GM18498 (cell line): ENCODE results near the gene CSNK1D.
A peak's percentile ranks its signal among the peaks of the same experiment; 100 is the strongest.

Experiments used
- ATAC-seq: cut with Tn5 transposase; IDR thresholded peaks from one replicate; pipeline ENCODE4 v1.9.1; 2021; ENCODE audit warnings: mild to moderate bottlenecking, moderate library complexity; ENCODE audit not compliant: unreplicated experiment

Gene CSNK1D

GRCh38 chr17:82296511-82297279, 23.2 kb upstream of the CSNK1D start:
- ATAC-seq: no peak

DNA sequence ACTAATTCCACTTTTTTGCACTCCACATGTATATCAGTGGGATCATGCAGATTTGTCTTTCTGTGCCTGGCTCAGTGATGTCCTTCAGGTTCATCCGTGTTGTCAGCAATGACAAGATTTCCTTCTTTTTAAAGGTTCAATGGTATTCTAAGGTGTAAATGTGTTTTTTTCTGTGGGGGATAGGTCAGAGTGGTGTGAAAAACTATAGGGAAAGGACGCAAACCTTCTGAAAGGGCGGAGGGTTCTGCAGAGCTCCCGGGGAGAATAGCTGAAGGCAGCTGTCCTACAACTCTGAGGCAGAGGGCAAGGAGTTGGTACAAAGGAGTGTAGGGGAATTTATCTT, 21.9 kb upstream of the CSNK1D start:
- no peak for ATAC-seq

DNA sequence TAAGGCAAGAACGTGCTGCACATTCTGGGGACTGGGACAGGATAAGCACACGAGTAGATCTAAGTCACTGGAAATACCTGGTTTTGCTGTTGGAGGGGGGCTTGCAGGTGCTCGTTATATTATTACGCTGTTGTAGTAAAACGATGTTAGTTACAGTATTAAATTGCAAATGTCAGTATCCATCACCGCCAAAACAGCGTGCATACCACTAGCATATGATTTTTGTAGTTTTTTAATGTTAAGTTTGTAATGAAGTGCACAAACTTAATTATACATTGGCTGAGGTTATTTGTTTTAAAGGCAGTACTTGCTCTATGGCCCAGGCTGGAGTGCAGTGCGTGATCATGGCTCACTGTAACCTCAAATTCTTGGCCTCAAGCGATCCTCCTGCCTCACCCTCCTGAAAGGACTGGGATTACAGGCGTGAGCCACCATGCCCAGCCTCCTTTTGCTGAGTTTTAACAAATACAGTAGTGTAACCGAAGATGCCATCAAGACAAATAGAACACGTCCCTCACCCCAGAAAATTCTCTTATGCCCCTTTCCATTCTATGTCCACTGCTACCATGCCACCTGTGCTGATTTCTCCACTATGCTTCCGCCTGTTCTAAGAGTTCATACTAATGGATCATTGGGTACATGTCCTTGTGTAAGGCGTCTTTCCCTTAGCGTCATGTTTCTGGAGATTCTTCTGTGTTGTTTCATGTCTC, 20.7 kb upstream of the CSNK1D start:
- ATAC-seq: no peak

- ATAC-seq: peak; percentile 95
Observed at GRCh38 chr17:82292251-82293154, 19.0 kb upstream of the CSNK1D start.

- ATAC-seq: no peak
Observed at GRCh38 chr17:82291582-82292250, 18.2 kb upstream of the CSNK1D start.

GRCh38 chr17:82287868-82288801, 14.6 kb upstream of the CSNK1D start:
- no peak for ATAC-seq

DNA sequence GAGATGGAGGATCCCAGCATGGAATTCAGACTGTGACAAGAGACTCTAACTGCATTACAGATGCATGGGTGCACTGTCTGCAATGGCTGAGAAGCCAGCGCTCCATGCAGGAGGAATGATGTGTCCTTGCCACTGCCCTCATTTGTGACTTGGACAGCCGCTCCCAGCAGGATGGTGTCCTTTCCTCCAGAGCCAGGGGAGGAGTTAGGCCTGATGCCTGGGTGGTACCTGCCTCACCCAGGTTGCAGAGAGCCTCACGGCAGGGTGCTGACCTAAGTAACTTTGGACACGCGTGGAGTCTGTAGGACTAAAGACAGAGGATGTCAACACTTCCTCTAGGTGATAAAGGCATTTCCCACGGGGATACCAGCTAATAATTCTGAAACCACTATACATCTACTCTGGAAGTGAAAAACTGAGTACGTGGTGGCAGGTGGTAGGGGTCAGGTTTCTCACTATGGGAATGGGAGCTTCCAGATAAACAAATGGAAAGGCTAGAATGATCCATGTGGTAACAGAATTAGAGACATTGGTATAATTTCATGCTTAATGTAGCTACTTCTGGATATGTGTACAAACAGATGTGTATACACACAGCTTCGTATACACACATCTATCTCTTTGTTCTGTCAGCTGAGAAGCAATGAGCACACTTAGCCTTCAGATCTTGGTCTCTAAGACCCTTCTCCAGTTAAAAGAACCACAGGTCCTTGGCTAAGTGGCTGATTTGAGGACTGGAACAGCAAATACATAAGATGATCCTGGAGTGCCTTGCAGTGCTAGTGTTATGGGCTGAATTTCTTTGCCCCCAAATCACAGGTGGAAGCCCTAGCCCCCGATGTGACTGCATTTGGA, 13.7 kb upstream of the CSNK1D start:
- no peak for ATAC-seq

DNA sequence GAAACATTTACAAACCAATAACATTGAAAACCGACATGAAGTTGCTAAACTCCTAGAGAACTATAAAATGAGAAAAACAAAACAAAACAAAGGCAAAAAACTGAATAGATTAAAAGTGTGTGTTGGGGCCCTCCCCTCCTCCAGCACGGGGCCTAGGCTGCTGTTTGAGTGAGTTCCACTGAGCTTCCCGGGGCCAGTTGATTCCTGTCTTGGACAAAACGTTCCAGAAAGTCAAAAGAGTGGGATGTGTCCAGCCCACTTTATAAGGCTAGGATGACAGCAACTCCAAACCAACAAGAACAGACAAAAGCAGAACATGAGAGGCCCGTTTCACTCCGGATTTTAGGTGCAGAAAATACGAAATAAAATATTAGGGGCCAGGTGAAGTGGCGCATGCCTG, 11.6 kb upstream of the CSNK1D start:
- no peak for ATAC-seq

GRCh38 chr17:82283208-82283749, 9.8 kb upstream of the CSNK1D start:
- ATAC-seq: no peak

GRCh38 chr17:82282239-82283207, 9.0 kb upstream of the CSNK1D start:
- ATAC-seq: no peak

DNA sequence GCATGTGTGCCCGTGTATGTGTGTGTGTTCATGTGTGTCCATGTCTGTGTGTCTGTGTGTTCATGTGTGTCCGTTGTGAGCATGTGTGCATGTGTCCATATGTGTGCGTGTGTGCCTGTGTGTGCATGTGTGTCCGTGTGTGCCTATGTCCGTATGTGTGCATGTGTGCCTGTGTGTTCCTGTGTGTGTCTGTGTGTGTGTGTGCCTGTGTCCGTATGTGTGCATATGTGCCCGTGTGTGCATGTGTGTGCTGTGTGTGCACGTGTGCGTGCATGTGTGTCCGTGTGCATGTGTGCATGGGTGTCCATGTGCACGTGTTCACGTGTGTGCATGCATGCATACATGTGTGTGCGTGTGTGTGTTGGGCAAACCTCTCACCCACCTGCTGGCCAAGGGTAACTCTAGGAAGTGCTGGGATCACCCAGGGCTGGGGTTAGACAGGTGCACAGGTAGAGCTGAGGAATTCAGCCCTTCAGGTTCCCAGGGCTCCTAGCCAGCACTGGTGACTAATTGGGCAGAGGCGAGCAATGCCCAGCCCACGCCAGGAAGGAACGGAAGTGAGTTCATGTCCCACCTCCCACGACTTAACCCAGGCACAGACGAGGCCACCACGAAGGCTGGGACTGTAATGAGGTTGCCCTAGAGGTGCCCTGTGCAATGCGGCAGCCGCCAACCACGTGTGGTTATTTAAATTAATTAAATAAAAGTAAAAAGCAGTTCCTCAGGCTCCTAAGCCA, 8.2 kb upstream of the CSNK1D start:
- ATAC-seq: no peak

DNA sequence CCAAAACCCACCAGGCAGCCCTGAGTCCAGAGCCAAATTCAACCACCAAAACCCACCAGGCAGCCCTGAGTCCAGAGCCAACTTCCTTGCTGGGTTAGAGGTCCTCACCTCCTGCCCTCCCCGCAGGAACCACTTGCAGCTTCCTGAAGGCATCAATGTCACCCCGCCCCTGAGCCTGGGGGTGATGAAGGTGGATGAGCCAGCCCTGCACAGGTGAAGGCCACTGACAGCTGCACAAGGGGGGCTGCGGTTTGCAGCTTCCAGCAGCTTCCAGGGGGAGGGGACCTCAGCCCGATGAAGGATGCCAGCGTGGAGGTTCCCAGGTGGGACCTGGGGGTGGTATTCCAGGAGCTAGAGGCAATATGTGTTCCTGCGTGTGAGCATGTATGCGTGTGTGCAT, 7.6 kb upstream of the CSNK1D start:
- no peak for ATAC-seq

DNA sequence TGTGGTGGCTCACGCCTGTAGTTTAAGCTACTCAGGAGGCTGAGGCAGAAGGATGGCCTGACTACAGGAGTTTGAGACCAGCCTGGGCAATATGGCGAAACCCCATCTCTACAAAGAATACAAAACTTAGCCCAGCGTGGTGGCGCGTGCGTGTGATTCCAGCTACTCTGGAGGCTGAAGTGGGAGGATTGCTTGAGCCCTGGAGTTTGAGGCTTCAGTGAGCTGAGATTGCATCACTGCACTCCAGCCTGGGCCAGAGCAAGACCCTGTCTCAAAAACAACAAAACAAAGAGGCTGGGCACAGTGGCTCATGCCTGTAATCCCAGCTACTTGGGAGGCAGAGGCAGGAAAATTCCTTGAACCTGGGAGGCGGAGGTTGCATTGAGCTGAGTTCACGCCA, 7.0 kb upstream of the CSNK1D start:
- no peak for ATAC-seq

DNA sequence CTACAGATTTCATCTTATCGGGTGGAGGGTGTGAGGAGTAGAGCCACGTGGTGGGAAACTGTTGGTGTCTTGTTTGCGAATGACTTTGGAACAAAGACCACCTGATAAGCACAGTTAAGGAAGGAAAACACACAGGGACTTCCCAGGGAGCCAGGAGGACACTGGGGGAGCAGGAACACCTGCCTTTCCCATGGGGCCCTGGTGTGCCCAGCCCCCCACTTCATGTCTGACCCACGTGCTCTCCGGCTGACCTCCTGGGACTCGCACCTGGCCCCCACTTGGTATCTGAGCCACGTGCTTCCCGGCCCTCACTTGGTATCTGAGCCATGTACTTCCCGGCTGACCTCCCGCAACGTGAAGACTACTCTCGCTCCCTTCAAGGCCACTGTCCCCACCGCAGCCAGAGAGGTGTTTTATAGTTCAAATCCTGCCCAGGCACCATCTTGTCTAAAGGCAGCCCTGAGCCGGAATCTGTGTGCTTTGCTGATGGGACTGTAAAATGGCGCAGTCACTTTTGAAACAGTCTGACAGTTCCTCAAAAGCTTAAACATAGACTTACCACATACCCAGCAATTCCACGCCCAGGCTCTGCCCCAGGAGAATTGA, 5.4 kb upstream of the CSNK1D start:
- no peak for ATAC-seq

- ATAC-seq: no peak
Observed at GRCh38 chr17:82278308-82278707, 4.8 kb upstream of the CSNK1D start.

GRCh38 chr17:82277851-82278250, 4.4 kb upstream of the CSNK1D start:
- ATAC-seq: no peak

DNA sequence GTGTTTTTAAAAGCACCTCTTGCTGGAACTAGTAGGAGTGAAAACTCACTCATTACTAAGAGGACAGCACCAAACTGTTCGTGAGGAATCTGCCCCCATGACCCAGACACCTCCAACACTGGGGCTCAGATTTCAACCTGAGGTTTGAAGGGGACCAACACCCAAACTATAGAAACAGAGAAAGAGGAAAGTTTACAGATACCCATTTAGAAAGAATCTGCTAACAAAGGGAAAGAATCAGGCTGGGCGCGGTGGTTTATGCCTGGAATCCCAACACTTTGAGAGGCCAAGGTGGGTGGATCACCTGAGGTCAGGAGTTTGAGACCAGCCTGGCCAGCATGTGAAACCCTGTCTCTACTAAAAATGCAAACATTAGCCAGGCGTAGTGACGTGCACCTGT, 3.4 kb upstream of the CSNK1D start:
- no peak for ATAC-seq
